ENCODE results near the gene FBXL7.

The FBXL7 gene

GRCh38 chr5:15513911-15514310 is 13.9 kb downstream of the FBXL7 start:
- Histone ChIP-seq H3K9me3 (ENCODE audit: severe bottlenecking) (no peaks in the 10 kb centered on the region), H3K27ac (no peak overlapping the region), H3K36me3 (no peaks in the 10 kb centered on the region; the same call in 1 of the 2 replicates), H3K4me3 (ENCODE audit: low read depth, low read length) (no peak overlapping the region), H3K27me3 (ENCODE audit: insufficient read depth, low read depth, severe bottlenecking) (no peaks in the 10 kb centered on the region)
- no peak for DNase-seq
- TF ChIP-seq CTCF (IDR thresholded peaks at IDR 0.05; ENCODE audit: low read depth, low read length), result no peak

DNA sequence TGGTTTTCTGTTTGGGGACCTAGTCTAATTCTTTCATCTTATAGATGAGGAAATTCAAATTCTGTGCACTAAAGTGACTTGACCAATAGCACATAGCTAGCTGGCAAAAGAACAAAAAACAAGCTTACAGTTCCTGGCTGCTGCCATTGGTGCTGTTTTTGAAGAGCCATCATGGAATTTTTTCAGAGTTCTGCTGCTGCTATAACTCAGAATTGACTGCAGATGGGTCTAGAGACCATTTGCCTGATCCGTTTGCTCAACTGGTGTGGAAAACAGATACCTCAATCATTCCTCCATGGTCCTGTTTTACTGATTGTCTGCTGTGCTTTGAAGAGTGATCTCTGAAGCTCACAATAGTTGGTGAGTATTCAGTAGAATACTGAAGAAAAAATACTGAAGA is 15.2 kb downstream of the FBXL7 start:
- H3K27ac ChIP-seq, result no peak overlapping the region
- no peaks in the 10 kb centered on the region for H3K9me3 ChIP-seq (ENCODE audit: severe bottlenecking)
- no peaks in the 10 kb centered on the region; the same call in 1 of the 2 replicates for H3K36me3 ChIP-seq
- no peak overlapping the region for H3K4me3 ChIP-seq (ENCODE audit: low read depth, low read length)
- no peaks in the 10 kb centered on the region for H3K27me3 ChIP-seq (ENCODE audit: insufficient read depth, low read depth, severe bottlenecking)
- 0 out of 2 replicates have a peak, but pooled peaks have one; percentile 11 for TF ChIP-seq CTCF (IDR thresholded peaks at IDR 0.05; ENCODE audit: low read depth, low read length)
- no peak for DNase-seq

DNA sequence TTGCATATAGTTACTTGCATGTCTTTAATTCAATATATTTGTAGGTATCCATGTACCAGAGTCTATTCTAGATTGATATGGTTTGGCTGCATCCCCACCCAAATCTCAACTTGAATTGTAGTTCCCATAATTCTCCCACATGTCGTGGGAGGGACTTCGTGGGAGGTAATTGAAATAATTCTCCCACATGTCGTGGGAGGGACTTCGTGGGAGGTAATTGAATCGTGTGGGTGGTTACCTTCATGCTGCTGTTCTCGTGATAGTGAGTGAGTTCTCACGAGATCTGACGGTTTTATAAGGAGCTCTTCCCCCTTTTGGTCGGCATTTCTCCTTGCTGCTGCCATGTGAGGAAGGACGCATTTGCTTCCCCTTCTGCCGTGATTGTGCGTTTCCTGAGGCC is 16.5 kb downstream of the FBXL7 start:
- DNase-seq, result no peak
- Histone ChIP-seq H3K4me3 (ENCODE audit: low read depth, low read length) (no peak overlapping the region), H3K9me3 (ENCODE audit: severe bottlenecking) (no peaks in the 10 kb centered on the region), H3K27me3 (ENCODE audit: insufficient read depth, low read depth, severe bottlenecking) (no peaks in the 10 kb centered on the region), H3K27ac (no peak overlapping the region), H3K36me3 (no peaks in the 10 kb centered on the region; the same call in 1 of the 2 replicates)
- TF ChIP-seq CTCF (IDR thresholded peaks at IDR 0.05; ENCODE audit: low read depth, low read length), result no peak

DNA sequence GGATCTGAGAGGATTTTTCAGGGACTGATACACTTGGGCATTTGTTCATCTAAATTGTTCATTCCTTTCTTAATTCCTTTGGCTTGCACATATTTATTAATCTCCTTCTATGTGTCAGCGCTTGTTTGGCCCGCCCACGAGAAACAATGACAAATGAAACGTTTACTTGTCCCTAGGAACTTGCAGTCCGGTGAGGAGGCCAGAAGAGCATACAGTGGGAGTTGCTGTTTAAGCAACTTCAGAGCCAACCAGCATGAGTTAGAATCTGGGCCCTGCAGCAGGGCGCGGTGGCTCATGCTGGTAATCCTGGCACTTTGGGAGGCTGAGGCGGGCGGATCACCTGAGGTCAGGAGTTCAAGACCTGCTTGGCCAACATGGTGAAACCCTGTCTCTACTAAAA is 18.8 kb downstream of the FBXL7 start:
- H3K27ac ChIP-seq, result no peak overlapping the region
- DNase-seq, result no peak
- no peaks in the 10 kb centered on the region; the same call in 1 of the 2 replicates for H3K36me3 ChIP-seq
- H3K27me3 ChIP-seq (ENCODE audit: insufficient read depth, low read depth, severe bottlenecking), result no peaks in the 10 kb centered on the region
- TF ChIP-seq CTCF (IDR thresholded peaks at IDR 0.05; ENCODE audit: low read depth, low read length), result no peak
- no peak overlapping the region for H3K4me3 ChIP-seq (ENCODE audit: low read depth, low read length)
- H3K9me3 ChIP-seq (ENCODE audit: severe bottlenecking), result no peaks in the 10 kb centered on the region

DNA sequence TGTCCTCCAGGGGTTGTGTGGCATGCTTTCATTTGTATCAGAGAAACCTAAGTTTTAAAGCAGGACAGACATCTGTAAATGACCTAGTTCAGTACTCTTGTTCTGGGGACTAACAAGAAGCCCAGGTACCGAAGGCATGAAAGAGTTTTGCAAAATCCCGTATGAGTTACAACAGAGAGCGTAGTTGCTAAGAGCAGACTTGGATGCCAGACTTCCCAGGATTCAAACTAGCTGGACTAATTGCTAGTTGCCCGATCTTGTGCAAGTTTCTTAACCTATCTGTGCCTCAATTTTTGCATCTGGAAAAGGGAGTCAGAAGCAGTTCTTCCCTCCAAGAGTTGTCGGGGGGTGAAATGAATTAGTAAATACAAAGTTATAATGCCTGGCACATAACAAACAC is 20.9 kb downstream of the FBXL7 start:
- Histone ChIP-seq H3K36me3 (no peaks in the 10 kb centered on the region), H3K27ac (no peak overlapping the region), H3K9me3 (ENCODE audit: severe bottlenecking) (no peaks in the 10 kb centered on the region), H3K4me3 (ENCODE audit: low read depth, low read length) (no peak overlapping the region), H3K27me3 (ENCODE audit: insufficient read depth, low read depth, severe bottlenecking) (no peaks in the 10 kb centered on the region)
- no peak for DNase-seq
- no peak for TF ChIP-seq CTCF (IDR thresholded peaks at IDR 0.05; ENCODE audit: low read depth, low read length)

Measured in WERI-Rb-1 (cell line).